Lower leg skin (tissue), 4 donors: ENCODE measurements around the gene MAP1LC3A. TPM values are rescaled to one million over a fixed set of nuclear protein-coding genes. Genes with fewer than 3 reads are reported as not detected.

Experiments
- total RNA-seq, 4 donors: library from RNA; depleted of rRNA; stranded (reverse); fragments of >200 nt; gene quantifications; one replicate each; pipeline ENCODE4 v1.1.0, GENCODE V29; 2016

The MAP1LC3A gene
- total RNA-seq, 4 donors from 2014 or later: 127 to 293 (median 147) TPM

Other genes with a start within 250 kb of the MAP1LC3A start
- gene ITCH, start 195.4 kb upstream of the MAP1LC3A start, total RNA-seq: 10 to 100 TPM; 40.7 to 59.3 (median 45.9) TPM
- gene DYNLRB1, start 42.3 kb upstream of the MAP1LC3A start, total RNA-seq: 100 to 1,000 TPM; 162 to 232 (median 193) TPM
- gene PIGU, start 118.4 kb downstream of the MAP1LC3A start, total RNA-seq: 10 to 100 TPM in 1 of 4 donors, 1 to 10 TPM in 3; 5.1 to 16.4 (median 8.5) TPM
- gene TP53INP2, start 145.6 kb downstream of the MAP1LC3A start, total RNA-seq: 10 to 100 TPM in 2 of 4 donors, 1 to 10 TPM in 2; 3.8 to 12.0 (median 8.5) TPM